GM12874 (cell line): ENCODE measurements around the gene PLS1.

Experiments
- CTCF ChIP-seq: IDR thresholded peaks from 2 replicates; pipeline ENCODE4 v1.5.1; 2011; ENCODE audit warnings: low read depth, mild to moderate bottlenecking, control low read depth, low read length, moderate library complexity; ENCODE audit not compliant: insufficient read depth

PLS1 gene

GRCh38 chr3:142568393-142569017 is 27.7 kb upstream of the PLS1 start:
- TF ChIP-seq CTCF: no peak

GRCh38 chr3:142574665-142575064 is 21.5 kb upstream of the PLS1 start:
- TF ChIP-seq CTCF: no peak

GRCh38 chr3:142576792-142577191 is 19.4 kb upstream of the PLS1 start:
- TF ChIP-seq CTCF: no peak

GRCh38 chr3:142577696-142578328 is 18.4 kb upstream of the PLS1 start:
- no peak for TF ChIP-seq CTCF

- TF ChIP-seq CTCF: no peak
Measured at GRCh38 chr3:142578329-142579223, 17.6 kb upstream of the PLS1 start, which contains the start of gene ATR. Gene ATR, minus strand, starts transcription at chr3:142578733. Its CDS starts 29 bp downstream, at chr3:142578704.

- TF ChIP-seq CTCF: no peak
Measured at GRCh38 chr3:142580061-142580423, 16.2 kb upstream of the PLS1 start.

- TF ChIP-seq CTCF: peak; percentile 37
Measured at GRCh38 chr3:142586803-142587406, 9.3 kb upstream of the PLS1 start.
